ENCODE results near the gene GAN.

GRCh38 chr16:81350306-81350615 lies 35.5 kb downstream of the GAN start:
- TF ChIP-seq, protein P1, sequence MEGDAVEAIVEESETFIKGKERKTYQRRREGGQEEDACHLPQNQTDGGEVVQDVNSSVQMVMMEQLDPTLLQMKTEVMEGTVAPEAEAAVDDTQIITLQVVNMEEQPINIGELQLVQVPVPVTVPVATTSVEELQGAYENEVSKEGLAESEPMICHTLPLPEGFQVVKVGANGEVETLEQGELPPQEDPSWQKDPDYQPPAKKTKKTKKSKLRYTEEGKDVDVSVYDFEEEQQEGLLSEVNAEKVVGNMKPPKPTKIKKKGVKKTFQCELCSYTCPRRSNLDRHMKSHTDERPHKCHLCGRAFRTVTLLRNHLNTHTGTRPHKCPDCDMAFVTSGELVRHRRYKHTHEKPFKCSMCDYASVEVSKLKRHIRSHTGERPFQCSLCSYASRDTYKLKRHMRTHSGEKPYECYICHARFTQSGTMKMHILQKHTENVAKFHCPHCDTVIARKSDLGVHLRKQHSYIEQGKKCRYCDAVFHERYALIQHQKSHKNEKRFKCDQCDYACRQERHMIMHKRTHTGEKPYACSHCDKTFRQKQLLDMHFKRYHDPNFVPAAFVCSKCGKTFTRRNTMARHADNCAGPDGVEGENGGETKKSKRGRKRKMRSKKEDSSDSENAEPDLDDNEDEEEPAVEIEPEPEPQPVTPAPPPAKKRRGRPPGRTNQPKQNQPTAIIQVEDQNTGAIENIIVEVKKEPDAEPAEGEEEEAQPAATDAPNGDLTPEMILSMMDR (IDR thresholded peaks at IDR 0.05) = peak in 1 of 4 experiments; percentile 5
- TF ChIP-seq POLR2A (IDR thresholded peaks at IDR 0.05) = no peak

All from gastroesophageal sphincter (tissue), 3 donors.